ENCODE data around the gene JMJD7.

DNA sequence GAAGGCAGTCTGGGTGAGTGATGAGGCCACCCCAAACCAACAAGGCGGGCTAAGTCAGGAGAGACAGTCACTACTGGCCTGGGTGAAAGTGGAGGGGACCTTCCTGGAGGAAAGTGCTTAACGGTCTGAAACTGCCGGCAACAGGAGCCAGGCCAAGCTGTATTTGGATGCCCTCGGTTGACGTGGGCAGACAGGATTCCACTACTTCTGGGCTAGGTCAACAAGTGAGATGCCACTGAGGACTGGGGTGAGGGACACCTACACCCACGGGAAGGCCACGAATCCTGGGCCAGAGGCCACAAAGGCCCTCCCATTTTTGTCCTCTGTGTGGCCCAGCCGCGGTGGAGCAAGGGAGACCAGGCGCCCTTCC lies 53.6 kb downstream of the JMJD7 start:
- TF ChIP-seq, protein P1, sequence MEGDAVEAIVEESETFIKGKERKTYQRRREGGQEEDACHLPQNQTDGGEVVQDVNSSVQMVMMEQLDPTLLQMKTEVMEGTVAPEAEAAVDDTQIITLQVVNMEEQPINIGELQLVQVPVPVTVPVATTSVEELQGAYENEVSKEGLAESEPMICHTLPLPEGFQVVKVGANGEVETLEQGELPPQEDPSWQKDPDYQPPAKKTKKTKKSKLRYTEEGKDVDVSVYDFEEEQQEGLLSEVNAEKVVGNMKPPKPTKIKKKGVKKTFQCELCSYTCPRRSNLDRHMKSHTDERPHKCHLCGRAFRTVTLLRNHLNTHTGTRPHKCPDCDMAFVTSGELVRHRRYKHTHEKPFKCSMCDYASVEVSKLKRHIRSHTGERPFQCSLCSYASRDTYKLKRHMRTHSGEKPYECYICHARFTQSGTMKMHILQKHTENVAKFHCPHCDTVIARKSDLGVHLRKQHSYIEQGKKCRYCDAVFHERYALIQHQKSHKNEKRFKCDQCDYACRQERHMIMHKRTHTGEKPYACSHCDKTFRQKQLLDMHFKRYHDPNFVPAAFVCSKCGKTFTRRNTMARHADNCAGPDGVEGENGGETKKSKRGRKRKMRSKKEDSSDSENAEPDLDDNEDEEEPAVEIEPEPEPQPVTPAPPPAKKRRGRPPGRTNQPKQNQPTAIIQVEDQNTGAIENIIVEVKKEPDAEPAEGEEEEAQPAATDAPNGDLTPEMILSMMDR (IDR thresholded peaks at IDR 0.05; ENCODE audit: low read depth, low read length, poor library complexity, severe bottlenecking), result no peak
- TF ChIP-seq EZH2phosphoT487 (IDR thresholded peaks at IDR 0.05; ENCODE audit: borderline replicate concordance, low read length), result no peak

Data from DOHH2 (cell line).